Activated naive CD4-positive, alpha-beta T cell (primary cell): ENCODE measurements around the gene GCK.
"Not testable (repeated sequence)": the region's sequence is repeated elsewhere in the genome, so short reads cannot be mapped to it uniquely, and the experiment has no call there.

ENCODE experiments used
- DNase-seq, 4 experiments: peaks; one replicate each; lab custom pipeline; 2025; lab: John Stamatoyannopoulos, UW

Gene GCK

GRCh38 chr7:44142028-44142427 lies 47.2 kb downstream of the GCK start:
- no peak for DNase-seq

- DNase-seq = no peak
Observed at GRCh38 chr7:44141221-44141850, 47.9 kb downstream of the GCK start, which contains the start of gene MYL7. Gene MYL7, minus strand, starts transcription at chr7:44141332. Its CDS starts 27 bp downstream, at chr7:44141305.

DNA sequence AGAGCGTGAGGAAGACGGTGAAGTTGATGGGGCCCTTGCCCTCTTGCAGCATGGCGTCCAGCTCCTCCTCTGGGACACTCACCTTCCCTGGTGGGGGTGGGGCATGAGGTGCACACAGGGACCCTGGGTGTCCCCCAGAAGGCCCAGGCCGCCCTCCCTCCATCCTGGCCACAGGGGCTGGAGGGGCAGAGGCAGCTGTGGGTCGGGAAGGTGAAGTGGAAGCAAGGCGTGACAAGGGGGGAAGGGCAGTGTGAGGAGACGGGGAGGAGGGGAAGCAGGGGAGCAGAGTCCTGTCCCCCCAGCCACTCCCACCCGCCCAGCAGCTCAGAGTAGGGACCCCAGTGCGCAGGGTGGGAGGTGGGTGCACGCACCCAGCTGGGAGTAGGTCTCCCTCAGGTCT lies 48.9 kb downstream of the GCK start:
- DNase-seq = no peak

DNA sequence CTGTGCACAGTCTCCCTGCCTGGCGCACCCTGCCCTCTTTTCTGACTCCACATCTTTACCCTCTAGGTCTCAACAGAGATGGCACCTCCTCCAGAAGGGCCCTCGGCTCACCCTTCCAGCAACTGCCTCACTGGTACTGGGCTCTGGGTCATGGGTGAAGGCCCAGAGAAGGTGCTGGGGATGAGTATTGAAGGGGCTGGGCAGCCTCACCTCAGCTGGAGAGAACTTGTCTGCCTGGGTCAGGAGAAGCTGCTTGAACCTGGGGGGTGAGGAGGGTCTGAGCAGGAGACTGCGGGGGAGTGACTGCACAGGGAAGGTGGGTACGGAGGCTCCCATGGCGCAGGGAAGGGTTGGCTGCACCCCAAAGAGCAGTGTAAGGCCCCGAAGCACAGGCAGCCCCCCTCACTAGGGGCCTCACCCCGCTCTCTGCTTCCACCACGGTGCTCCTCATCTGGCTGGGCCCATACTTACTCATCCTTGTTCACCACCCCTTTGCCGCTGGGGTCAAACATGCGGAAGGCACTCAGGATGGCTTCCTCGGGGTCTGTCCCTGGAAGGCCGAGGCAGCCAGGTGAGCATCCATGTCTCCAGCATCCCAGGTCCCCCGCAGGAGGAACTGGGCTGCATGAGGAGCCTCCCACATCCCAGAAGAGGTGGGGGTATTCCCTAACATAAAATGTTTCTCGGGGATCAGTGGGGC lies 49.8 kb downstream of the GCK start:
- DNase-seq = no peak

- DNase-seq = no peak
Observed at GRCh38 chr7:44138698-44139097, 50.5 kb downstream of the GCK start.

DNA sequence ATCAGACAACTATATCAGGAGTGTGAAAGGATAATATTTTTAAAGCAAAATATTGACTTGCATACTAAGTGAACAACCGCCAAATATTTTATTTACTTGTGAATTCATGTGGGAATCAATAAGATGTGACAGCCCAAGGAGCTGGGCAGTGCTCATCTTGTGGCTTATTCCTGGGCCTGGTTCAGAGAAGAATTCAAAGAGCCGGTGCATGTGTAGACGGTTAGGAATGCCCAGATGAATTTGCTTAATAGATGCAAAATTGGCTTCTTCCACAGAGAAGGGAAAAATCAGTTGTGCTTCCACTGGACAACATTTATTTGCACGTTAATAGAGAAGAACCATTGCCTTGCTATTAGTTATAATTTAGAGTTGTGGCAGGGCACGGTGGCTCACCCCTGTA lies 52.5 kb downstream of the GCK start:
- DNase-seq = no peak

DNA sequence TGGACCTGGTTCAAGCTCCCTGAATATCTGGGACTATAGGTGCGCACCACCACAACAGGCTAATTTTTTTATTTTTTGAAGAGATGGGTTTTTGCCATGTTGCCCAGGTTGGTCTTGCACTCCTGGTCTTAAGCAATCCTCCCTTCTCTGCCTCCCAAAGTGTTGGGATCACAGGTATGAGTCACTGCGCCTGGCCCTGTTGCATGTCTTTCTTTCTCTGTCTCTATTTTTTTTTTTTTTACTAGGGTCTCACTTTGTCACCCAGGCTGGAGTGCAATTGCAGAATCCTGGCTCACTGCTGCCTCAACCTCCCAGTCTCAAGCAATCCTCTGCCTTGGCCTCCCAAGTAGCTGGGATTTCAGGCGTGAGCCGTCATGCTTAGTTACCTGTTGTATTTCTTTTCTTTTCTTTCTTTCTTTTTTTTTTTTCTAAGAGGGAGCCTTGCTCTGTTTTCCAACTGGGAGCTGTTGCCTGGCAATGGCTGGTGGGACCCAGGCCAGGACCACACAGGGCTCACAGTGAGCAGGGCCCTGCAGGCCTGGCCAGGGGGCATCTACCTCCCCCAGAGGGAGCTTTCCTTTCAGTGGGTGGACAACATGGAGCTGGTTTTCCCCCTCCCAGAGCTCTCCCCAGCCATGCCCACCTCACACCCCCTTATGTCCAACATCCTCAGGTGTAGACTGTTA lies 54.2 kb downstream of the GCK start:
- no peak for DNase-seq

GRCh38 chr7:44133295-44133694 lies 55.9 kb downstream of the GCK start:
- DNase-seq = no peak

- no peak for DNase-seq
Observed at GRCh38 chr7:44132039-44132438, 57.2 kb downstream of the GCK start.

- no peak for DNase-seq
Observed at GRCh38 chr7:44131173-44132029, 57.8 kb downstream of the GCK start.

- no peak for DNase-seq
Observed at GRCh38 chr7:44128721-44129582, 60.3 kb downstream of the GCK start.

- DNase-seq = no peak
Observed at GRCh38 chr7:44127161-44127560, 62.1 kb downstream of the GCK start.

- DNase-seq = not testable (repeated sequence)
Observed at GRCh38 chr7:44126574-44126973, 62.7 kb downstream of the GCK start.

DNA sequence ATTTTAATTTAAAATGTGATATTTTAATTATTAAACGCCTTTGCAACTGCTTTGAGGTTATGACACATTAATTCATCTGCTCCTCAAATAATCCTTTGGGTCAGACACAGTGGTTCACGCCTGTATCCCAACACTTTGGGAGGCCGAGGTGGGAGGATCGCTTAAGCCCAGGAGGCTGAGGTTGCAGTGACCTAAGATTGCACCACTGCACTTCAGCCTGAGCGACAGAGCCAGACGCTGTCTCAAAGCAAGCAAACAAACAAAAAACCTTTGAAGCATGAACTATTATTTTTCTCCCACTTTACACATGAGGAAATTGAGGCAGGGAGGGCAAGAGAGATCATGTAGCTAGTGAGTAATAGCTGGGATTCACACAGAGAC lies 64.4 kb downstream of the GCK start:
- no peak for DNase-seq

DNA sequence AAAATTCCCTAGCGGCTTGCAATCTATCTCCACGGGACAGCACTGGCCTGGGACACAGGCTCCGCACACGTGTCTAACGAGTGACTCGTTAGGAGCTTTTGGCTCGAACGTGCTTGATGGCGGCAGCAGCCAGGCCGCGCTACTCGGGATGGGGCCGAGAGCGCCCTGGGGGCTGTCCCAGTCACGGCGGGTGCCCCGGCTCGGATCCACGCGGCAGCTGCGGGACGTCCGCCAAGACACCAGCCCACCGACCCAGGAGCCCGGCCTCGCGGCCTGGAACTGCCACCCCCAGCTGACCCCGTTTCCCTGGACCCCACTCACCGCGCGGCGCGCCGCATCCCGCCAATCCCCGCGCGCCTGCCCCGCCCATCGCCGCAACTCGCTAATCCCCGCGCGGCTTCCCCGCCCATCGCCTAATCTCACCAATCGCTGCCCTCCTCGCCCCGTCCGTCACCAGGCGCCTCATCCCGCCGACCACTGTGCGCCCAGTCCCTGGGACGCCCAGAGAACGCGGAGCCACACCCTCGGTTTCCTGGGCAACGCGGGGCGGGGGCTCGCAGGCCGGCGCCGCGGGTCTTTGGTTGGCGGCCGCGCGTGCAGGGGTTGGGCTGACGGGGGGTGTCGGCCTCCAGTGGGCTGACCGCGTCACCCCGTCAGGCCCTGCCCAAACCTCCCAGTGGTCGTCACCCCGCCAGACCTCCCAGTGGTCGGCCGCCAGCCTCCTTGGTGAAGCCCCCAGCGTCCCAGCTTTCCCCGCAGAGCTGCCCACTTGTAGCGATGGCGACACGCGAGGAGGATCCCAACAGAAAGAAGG lies 65.8 kb downstream of the GCK start, which contains the start of gene POLD2:
Gene POLD2, minus strand, starts transcription at position 359 of the 814 bp plus-strand sequence. CDS start 1,495 bp downstream, outside the sequence.
- peak; percentile 91 to 96 (median 94) for DNase-seq

DNA sequence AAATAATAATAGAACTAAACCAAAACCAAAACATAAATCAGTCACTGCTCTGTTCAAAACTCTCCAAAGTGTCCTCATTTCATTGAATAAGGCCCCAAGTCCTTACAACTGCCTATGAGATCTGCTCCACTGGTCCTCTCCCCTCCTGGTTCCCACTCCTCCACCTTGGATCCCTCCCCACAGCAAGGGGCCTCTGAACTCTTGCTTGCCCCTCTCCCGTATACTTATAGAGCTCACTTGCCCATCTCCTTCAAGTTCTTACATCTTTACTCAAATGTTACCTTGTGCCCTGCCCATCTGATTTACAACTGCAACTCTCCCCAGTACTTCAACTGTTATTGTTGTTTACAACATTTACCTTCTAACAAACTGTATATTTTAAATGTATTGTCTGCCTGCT lies 66.7 kb downstream of the GCK start:
- DNase-seq = no peak

- DNase-seq = no peak
Observed at GRCh38 chr7:44121761-44122420, 67.3 kb downstream of the GCK start.

DNA sequence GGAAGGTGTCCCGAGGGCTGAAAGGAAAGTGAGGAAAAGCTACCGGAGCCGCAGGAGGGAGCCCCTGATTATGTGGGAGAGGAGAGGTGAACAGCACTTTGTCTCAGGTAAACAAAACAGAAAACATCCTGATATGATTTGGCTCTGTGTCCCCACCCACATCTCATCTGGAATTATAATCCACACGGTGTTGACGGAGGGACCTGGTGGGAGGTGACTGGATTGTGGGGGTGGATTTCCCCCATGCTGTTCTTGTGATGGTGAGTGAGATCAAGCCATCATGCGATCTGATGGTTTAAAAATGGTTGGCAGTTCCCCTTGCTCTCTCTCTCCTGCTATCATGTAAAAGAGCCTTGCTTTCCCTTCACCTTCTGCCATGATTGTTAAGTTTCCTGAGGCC lies 68.8 kb downstream of the GCK start:
- no peak for DNase-seq

DNA sequence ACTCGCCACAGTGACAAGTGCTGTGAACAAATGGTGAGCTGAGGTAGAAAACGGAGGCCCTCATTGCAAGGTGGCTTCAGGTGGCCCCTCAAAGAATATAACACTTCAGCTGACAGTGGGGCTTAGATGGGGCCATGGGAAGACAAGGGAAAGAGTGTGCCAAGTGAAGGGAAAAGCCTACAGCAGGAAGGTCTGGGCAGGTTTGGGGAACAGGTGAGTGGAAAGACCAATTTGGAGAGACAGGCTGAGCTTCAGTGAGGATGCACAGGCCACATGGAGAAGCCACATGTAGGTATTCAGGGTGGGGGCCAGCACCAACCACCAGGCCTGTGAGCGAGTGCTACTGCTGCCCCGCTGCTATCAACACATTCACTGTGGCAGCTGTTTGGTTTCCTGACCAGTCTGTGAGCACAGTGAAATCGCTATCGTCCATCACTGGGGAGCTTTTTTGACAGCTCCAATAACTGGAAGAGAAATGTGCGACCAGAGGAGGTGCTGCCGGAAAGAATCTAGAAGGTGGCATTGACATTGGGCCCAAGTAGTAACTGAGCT lies 69.3 kb downstream of the GCK start:
- DNase-seq = no peak
